Measurements from ENCODE around the gene MMD. TPM values are rescaled to one million over a fixed set of nuclear protein-coding genes. Genes with fewer than 3 reads are reported as not detected.
"Not testable (repeated sequence)": the region's sequence is repeated elsewhere in the genome, so short reads cannot be mapped to it uniquely, and the experiment has no call there.

Gene MMD
- polyA plus RNA-seq, 3 donors, result 4.0 to 87.5 (median 59.2) TPM

DNA sequence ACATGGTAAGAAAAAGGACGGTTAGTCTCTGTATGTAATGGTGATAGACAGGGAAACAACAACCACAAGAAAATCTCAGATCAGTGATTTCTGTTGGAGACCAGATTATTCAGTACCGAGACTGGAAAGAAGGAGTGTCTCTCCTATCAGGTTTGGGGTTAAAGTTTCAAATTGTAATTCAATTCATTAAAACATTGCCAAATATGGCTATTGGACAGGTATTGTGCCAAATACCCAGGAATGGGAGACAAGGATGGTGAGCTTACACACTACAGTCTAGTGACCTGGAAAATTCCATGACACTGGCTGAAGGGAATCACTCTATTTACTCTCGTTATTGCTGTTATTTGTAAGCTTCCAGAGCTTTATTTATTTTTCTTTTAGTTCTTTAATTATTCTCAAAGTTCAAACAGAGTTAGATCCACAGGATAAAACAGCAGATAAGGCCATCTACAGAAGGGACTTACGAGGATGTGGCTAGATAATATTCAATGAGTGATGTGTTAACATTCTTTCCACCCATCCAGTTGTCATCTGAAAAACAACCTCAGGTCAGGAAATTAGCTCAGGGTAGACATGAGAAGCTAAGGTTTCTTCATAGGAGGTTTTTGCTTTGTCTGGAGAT is 25.1 kb upstream of the MMD start:
- no peak overlapping the region for H3K27ac ChIP-seq (ENCODE audit: low read depth, low read length)
- WGBS, 3 donors, result 55 to 82% (median 80%) methylated on average over 4 of the region's 4 CpGs

DNA sequence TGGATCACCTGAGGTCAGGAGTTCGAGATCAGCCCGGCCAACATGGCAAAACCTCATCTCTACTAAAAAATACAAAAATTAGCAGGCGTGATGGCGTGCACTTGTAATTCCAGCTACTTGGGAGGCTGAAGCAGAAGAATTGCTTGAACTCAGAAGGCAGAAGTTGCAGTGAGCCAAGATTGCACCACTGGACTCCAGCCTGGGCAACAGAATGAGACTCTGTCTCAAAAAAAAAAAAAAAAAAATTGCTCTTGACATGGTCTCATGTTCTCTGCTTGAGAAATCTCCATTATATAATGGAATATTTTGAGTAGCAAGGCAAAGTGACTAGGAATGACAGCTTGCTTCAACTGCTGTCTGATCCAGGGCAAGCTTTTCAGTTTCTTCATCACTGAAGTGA is 24.4 kb upstream of the MMD start:
- H3K27ac ChIP-seq (ENCODE audit: low read depth, low read length), result not testable (repeated sequence)
- 71 to 92% (median 85%) methylated on average over 4 of the region's 4 CpGs for WGBS, 3 donors

DNA sequence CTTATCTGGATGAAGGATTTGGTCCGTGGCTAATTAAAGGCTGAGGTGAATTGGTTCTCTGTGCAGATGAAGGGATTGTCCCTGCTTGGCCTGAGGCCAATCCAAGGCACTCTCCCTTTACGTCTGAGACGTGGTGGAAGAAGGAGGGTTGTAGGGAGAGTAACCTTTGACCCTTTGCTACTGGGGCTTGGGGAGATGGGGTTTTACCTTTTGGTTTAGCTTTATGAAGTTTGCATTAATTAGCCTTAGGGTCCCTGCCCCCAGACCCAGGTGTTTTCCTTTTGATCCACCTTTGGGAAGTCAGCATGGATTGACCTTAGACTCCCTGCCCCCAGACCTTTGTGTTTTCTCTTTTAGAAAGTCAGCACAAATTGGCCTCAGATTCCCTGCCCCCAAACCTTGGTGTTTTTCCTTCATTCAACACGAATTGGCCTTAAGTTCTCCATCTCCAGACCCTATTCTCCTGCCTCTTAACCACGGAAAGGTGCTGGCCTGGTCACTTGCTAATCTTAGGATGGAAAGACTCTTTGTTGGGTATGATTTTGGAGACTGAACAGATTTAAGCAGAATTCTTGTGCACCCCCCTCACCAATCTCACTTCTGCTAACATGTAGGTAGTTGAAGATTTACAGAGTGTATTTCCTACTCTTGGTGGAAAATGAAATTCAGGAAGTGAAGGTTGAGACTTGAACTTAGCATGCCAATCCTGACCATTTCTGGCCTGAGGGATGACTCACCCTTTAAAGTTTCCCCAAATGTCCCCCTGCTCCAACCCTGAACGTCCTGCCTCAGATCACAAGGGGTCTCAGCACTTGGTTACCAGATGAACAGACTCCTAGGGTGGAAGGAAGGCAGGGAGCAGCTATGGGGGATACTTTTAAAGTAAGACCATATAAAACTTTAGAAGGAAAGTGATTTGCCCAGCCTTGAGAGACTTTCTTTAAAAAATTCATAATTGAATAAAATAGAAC is 23.1 kb upstream of the MMD start:
- 47 to 76% (median 66%) methylated on average over 6 of the region's 6 CpGs for WGBS, 3 donors
- H3K27ac ChIP-seq (ENCODE audit: low read depth, low read length), result no peak overlapping the region

DNA sequence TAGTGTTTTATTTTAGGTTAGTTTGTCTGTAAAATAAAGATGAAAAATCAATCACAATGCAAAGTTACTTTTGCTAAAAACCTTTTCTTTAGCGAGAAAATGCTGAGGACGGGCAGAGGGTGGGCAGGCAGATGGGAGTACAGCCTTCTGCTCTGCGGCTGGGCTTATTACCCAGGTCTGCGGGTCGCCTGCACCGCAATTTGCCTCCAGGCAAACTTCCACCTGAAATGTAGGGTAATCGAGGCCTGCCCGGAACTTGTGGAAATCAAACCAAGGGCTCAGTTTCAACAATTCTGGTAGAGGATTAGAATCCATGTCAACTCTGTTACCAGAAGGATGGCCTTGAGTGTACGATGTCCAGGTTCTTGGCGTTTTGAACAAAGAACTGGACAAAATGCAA is 22.3 kb upstream of the MMD start:
- no peak overlapping the region for H3K27ac ChIP-seq (ENCODE audit: low read depth, low read length)
- 90 to 97% (median 93%) methylated on average over 10 of the region's 10 CpGs for WGBS, 3 donors

DNA sequence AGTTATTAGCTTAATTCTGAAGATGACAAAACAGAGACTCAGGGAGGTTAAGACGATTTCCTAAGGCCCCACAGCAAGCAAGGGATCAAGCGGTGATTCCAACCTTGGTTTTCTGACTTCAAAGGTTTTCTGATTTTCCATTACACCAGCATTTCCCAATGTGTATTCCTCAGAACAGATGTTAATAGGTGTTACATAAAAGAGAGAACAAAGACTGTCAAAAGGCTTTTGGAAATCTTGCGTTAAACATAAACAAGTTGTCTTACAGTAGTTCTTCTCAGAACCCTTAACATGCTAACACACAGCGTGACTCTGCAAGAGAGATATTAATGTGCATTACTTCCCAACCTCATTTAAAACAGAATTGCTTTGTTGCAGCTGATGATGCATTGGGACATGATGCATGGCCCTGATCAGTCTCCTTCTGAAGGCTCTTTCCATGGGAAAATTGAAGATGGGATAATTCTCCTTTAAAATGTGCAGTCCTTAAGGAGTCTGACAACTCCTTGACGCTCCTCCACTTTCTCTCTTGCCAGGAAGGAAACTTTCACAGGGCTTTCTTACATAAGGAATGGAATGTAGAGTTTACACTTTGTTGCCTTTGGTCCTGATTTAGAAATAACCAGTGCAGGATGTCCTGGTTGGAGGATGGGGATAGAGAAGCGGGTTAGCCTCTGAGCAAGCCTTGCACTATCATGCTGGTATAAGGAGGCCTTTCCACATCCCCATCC is 21.5 kb upstream of the MMD start:
- no peak overlapping the region for H3K27ac ChIP-seq (ENCODE audit: low read depth, low read length)

DNA sequence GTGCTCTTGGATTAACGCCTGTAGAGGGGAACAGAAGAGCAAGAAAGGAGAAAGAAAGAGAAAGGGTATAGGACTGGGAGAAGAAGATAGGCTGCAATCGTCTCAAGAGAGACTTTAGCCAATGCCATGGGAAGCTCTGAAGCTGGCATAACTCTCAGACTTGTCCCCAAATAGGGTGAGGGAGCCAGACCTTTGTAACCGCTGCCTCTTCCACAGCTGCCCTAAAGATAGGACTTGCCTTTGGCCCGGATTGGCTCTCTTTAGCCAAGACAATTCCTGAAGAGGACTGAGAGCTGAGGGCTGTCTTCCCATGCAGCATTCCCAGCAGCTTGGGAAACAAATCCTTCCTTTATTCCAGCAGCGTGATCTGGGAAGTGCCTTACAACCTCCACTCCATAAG is 20.8 kb upstream of the MMD start:
- WGBS, 3 donors, result 53 to 72% (median 59%) methylated on average over 5 of the region's 5 CpGs

More for the DNA sequence above, 21.5 kb upstream of the MMD start:
- 77 to 84% (median 77%) methylated on average over 6 of the region's 6 CpGs for WGBS, 3 donors

DNA sequence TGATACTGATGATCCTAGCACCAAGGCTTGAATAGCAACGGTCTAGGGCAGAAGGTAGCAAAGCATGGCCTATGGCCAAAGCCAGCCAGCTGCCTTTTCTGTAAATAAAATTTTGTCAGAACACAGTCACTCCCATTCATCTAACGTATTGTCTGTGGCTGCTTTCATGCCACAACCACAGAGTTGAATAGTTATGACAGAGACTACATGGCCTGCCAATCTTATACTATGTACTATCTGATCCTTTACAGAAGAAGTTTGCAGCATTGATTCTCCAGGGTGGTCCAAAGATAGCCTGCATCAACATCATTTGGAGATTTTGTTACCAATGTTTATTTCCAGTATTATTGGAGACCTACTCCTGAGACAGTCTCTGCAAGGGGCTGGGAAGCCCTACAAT is 19.9 kb upstream of the MMD start:
- H3K27ac ChIP-seq (ENCODE audit: low read depth, low read length), result no peak overlapping the region
- WGBS, 3 donors, result 54 to 66% (median 55%) methylated on average over 2 of the region's 2 CpGs

More for the DNA sequence above, 20.8 kb upstream of the MMD start:
- H3K27ac ChIP-seq (ENCODE audit: low read depth, low read length), result no peak overlapping the region

DNA sequence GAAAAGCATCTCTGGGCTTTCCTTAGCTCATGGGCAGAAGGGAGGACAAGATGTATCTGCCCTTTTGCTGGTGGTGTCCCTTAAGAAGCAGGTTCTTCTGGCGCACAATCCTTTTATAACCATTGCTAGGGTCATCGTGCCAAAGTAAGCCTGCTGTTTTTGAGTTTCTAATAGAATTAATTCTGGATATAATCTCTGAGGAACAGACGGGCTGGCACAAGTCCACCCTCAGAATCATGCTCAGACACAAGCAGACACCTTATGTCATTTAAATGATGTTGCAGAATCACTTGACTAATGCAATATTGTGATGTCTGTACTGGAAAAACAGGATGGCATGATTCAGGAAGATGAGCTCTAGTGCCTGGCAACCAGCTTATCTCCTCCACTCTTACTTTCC is 18.8 kb upstream of the MMD start:
- H3K27ac ChIP-seq (ENCODE audit: low read depth, low read length), result no peak overlapping the region
- WGBS, 3 donors, result 67 to 79% (median 78%) methylated on average over 3 of the region's 3 CpGs

DNA sequence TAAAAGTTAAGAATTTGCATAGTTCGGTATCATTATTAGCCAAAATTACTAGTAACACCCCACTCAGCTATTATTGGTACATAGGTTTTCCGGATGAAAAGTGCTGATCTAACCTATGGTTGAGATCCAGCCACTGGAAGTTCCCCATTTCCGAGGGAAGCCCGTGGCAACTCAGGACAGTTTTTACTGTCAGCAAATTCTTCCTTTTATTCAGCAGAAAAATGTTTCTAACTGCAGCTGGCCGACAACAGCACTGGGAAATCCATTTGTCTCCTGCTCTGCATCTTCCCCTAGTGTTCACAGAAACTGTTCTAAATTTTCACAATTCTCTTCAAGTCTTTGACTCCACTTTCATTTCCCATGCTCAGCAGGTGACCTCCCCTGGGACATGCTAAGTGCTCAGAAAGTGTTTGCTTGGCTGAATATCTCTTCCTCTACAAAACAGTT is 15.5 kb upstream of the MMD start:
- H3K27ac ChIP-seq (ENCODE audit: low read depth, low read length), result no peak overlapping the region
- WGBS, 3 donors, result 15 to 49% (median 16%) methylated on average over 5 of the region's 5 CpGs

DNA sequence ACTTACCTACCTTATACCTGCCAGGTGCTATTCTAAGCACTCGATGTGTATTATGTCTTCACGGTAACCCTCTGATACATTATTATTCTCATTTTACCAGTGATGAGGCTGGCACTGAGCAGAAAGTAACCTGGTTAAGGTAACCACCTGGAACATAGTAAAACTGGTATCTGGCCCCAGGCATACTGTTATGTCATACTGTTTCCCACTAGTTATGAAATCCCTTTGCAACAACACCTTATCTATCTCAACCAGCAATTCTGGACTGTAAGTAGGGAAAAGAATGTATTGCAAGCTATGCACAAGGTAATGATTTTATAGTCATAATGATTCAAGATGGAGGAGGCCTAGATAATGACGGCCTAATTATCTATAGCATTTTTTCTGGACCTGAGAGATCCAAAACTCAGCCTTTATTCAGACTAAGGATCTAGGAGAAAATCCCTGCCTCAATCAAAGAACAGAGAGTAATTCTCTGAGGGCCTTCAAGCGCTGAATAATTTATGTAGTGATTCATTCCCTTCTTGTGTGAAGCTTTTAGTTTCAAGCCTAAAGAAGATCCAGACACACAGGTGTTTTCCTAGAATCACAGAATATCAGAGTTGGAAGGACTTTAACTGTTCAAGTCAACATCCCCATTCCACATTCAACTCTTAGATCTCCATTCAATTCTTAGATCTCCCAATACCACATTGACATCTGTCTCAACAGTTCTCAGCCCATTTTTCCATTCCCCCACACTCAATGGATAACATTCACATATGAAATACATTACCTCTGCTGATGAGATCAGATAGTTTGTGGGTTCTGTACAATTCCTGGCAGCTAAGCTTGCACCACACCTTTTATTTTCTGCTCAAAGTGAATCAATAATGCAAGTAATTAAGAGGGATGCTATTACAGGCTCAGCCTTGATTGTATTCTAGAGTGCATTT is 14.9 kb upstream of the MMD start:
- WGBS, 3 donors, result 89 to 98% (median 95%) methylated on average over 4 of the region's 4 CpGs
- H3K27ac ChIP-seq (ENCODE audit: low read depth, low read length), result no peak overlapping the region

DNA sequence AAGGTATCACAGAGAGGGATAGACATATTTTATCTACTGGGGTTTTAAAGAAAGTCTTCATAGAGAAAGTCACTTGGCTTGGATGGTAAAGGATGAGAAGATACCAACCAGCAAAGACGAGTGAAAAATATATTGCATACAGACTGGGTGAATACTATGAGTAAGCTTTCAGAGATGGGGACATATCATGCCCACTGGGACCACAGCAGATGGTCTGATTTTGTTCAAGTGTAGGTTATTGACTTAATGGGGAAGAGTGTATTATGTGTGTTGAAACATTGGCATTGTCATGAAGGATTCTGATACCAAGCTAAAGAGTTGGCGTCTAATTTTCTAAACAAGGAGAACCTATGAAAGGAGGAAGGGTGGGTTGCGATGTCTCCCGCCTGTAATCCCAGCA is 13.8 kb upstream of the MMD start:
- H3K27ac ChIP-seq (ENCODE audit: low read depth, low read length), result no peak overlapping the region
- WGBS, 3 donors, result 67 to 83% (median 76%) methylated on average over 4 of the region's 4 CpGs

DNA sequence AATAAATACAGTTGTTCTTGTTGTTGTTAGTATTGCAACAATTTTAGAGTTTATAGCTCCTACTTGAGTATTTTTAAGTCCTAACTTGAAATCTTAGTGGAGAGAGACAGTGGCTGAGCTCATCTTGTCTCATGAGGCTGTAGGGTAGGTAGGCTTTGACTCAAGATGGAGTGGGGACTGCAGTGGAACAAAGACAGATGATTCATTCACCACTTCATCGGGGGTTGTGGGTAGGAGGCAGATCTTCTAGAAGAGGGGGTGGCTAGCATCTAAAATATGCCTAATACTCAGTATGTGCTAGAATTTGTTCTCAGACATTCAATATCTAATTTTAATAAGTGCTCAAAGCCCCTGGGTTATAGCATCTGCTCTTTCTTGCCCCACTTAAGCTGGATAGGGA is 13.1 kb upstream of the MMD start:
- WGBS, 3 donors, result 64 to 87% (median 81%) methylated on average over 1 of the region's 1 CpG
- H3K27ac ChIP-seq (ENCODE audit: low read depth, low read length), result no peak overlapping the region

DNA sequence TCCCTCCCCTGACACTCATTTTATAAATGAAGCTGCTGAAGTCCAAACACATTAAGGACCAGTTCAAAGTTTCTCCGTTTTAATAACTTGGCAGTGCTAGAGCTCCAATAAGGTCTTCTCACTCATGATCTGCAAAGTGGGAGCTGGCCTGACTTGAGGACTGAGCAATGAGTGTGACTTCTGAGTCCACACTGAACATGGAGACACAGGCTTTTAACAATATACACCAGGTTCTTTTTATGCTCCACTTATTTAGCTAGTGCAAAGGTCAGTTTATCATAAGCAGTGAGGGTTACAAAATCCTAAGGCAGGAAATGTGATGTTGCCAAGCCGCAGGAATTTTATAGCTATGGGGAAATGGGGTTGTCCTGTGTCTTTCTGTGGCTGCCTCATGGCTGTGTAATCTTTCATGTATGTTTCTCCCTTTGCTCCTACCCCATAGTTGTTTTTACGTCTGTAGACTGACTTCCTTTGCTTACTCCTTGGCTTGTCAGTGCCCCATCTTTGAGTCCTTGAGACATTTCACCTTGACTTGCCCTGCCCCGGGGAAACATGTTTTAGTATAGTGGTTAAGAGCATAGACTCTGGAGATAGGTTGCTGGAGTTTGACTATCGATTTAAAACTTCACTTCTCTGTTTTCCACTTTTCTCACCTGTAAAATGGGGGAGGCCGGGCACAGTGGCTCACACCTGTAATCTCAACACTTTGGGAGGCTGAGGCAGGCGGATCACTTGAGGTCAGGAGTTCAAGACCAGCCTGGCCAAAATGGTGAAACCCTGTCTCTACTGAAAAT is 12.2 kb upstream of the MMD start:
- 57 to 64% (median 58%) methylated on average over 7 of the region's 7 CpGs for WGBS, 3 donors
- no peak overlapping the region for H3K27ac ChIP-seq (ENCODE audit: low read depth, low read length)

DNA sequence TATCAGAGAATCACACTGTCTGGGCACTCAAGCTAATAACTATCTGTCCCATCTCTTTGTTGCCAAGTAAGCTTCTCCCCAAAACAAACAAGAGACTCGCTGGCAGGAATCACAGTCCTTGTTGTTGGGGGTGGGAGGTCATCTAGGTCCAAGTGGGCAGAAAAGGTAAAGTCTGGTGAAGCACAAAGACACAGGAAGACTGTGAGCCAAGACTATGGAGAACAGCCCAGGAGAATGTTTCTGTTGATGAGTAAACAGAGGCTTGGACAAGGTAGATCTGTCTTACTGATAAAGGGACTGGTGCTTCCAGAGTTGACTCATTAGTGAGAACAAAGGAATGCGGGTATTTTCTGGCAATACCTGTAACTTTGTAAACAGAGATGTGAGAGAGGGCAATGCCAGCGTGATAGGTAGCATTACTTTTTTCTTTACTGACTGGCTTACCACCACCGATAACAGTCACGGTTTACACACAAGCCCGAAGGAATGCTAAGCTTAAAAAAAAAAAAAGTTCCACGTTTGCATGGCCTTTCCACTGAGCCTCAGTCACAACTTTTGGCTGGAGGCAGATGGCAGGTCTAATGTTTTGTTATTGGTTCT is 11.5 kb upstream of the MMD start:
- no peak overlapping the region for H3K27ac ChIP-seq (ENCODE audit: low read depth, low read length)
- 27 to 76% (median 74%) methylated on average over 7 of the region's 7 CpGs for WGBS, 3 donors

DNA sequence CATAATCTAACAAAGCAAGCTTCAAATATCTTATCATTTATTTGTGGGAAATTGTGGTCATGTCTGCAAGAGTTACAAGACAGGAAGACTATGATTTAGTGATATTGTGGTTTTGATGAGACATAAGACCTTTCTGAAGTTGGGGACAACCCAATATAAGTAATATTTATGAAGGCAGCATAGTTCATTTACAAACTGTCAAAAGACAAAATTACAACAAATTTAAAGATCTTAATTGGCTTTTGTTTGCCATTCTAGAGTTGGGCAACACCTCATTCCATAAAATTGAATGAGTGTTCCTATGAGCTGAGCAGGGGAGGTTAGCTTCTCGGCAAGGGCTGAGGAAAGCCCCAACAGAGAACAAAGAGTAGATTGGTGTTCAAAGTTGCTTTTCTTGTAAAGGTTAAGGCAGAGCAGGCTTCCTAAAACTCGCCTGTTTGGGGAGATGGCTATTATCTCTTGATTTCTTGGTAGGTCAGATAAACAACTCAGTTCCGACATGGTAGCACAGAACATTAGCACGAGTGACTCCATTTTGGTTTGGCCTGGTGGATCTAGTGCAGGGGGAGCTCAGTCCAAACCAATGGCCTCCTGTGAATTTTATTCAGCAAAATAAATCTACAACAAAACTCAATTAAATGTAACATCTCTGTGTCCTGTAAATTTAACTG is 10.9 kb upstream of the MMD start:
- 73 to 90% (median 79%) methylated on average over 4 of the region's 4 CpGs for WGBS, 3 donors
- no peak overlapping the region for H3K27ac ChIP-seq (ENCODE audit: low read depth, low read length)

DNA sequence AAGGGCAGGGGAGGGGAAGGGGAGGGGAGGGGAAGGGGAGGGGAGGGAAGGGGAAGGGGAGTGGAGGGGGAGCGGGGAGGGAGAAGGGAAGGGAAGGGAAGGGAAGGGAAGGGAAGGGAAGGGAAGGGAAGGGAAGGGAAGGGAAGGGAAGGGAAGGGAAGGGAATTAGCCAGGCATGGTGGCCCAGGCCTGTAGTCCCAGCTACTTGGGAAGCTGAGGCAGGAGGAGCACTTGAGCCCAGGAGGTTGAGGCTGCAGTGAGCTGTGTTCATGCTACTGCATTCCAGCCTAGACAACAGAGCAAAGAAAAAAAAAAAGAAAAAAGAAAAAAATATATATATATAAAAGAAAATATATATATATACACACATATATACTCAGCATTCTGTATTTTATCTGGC is 10.3 kb upstream of the MMD start:
- WGBS, 3 donors, result no CpG with 5 or more reads among the region's 1 CpG

More for the DNA sequence above, 10.3 kb upstream of the MMD start:
- H3K27ac ChIP-seq (ENCODE audit: low read depth, low read length), result not testable (repeated sequence)

Measured in adipose tissue (tissue), 3 donors.